ENCODE data around the gene FCRLB. TPM values are rescaled to one million over a fixed set of nuclear protein-coding genes. Genes with fewer than 3 reads are reported as not detected.
A peak's percentile ranks its signal among the peaks of the same experiment; 100 is the strongest.

The FCRLB gene
- total and polyA plus RNA-seq, 9 of the 15 experiments (the other 6 are each of a cell fraction or from before 2014, with no cell fraction given): 0.20 to 4.6 (median 1.3) TPM

DNA sequence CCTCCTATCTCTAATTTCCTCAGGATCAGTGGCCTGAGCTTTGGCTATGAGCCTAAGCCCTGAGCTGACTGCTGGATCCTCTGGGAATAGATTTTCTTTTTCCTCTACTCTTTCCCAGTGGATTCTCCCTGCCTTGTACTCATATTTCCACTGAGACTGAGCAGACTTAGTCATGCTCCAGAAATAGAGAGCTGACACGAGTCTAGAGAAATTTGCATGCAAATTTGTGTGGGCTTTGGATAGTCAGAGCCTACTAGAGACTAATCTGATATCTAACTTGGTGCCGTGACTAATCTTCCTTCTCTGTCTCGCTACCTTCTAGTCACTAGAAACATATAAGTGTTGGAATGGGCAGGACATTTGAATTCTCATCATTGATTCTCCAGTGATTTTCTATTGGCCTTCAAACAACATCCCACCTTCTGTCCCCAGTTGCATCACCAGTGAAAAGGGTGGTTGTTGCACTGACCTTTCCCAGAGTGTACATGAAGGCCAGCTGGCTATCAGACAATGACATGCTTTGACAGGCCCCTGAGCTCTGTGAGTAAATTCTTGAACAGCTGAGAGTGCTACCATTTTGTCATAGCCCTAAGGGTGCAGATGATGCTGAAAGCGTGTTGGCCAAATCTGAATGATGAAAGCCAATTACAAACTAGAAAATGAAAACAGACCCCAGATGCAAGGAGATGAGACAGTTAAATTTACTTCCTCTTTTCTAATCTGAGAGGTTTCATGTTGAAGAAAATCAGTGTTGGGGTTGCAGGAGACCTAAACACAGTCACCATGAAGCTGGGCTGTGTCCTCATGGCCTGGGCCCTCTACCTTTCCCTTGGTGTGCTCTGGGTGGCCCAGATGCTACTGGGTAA, 14.6 kb upstream of the FCRLB start, which contains the start of gene FCRLA (continued):
- TF ChIP-seq MYNN (IDR thresholded peaks at IDR 0.05) (no peak), MYNN (CRISPR knock-in tag; IDR thresholded peaks at IDR 0.05) (no peak), ZNF764 (CRISPR knock-in tag; IDR thresholded peaks at IDR 0.05; ENCODE audit: low read depth) (peak; percentile 68; the same call in 1 of the 2 replicates), DPF2 (IDR thresholded peaks at IDR 0.05) (peak; percentile 77), CXXC5 (CRISPR knock-in tag; IDR thresholded peaks at IDR 0.05) (no peak), ZNF408 (CRISPR knock-in tag; IDR thresholded peaks at IDR 0.05; ENCODE audit: low read depth) (no peak), RBFOX2 (IDR thresholded peaks at IDR 0.05; ENCODE audit: low read depth, low read length) (0 out of 2 replicates have a peak, but pooled peaks have one; percentile 14), SIX5 (IDR thresholded peaks at IDR 0.05; ENCODE audit: borderline replicate concordance in 1 of 2, insufficient read depth in 1 of 2, low read depth in 1 of 2, low read length in 2 of 2) (no peak), U2AF1 (optimal IDR thresholded peaks at IDR 0.05; ENCODE audit: low read depth, low read length) (no peak), VEZF1 (CRISPR knock-in tag; IDR thresholded peaks at IDR 0.05) (peak; percentile 22; the same call in 1 of the 2 replicates)
- TF ChIP-seq, protein P1, sequence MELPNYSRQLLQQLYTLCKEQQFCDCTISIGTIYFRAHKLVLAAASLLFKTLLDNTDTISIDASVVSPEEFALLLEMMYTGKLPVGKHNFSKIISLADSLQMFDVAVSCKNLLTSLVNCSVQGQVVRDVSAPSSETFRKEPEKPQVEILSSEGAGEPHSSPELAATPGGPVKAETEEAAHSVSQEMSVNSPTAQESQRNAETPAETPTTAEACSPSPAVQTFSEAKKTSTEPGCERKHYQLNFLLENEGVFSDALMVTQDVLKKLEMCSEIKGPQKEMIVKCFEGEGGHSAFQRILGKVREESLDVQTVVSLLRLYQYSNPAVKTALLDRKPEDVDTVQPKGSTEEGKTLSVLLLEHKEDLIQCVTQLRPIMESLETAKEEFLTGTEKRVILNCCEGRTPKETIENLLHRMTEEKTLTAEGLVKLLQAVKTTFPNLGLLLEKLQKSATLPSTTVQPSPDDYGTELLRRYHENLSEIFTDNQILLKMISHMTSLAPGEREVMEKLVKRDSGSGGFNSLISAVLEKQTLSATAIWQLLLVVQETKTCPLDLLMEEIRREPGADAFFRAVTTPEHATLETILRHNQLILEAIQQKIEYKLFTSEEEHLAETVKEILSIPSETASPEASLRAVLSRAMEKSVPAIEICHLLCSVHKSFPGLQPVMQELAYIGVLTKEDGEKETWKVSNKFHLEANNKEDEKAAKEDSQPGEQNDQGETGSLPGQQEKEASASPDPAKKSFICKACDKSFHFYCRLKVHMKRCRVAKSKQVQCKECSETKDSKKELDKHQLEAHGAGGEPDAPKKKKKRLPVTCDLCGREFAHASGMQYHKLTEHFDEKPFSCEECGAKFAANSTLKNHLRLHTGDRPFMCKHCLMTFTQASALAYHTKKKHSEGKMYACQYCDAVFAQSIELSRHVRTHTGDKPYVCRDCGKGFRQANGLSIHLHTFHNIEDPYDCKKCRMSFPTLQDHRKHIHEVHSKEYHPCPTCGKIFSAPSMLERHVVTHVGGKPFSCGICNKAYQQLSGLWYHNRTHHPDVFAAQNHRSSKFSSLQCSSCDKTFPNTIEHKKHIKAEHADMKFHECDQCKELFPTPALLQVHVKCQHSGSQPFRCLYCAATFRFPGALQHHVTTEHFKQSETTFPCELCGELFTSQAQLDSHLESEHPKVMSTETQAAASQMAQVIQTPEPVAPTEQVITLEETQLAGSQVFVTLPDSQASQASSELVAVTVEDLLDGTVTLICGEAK (IDR thresholded peaks at IDR 0.05): no peak
- TF ChIP-seq, protein P1 (CRISPR knock-in tag; IDR thresholded peaks at IDR 0.05): no peak
- TF ChIP-seq, protein P2, sequence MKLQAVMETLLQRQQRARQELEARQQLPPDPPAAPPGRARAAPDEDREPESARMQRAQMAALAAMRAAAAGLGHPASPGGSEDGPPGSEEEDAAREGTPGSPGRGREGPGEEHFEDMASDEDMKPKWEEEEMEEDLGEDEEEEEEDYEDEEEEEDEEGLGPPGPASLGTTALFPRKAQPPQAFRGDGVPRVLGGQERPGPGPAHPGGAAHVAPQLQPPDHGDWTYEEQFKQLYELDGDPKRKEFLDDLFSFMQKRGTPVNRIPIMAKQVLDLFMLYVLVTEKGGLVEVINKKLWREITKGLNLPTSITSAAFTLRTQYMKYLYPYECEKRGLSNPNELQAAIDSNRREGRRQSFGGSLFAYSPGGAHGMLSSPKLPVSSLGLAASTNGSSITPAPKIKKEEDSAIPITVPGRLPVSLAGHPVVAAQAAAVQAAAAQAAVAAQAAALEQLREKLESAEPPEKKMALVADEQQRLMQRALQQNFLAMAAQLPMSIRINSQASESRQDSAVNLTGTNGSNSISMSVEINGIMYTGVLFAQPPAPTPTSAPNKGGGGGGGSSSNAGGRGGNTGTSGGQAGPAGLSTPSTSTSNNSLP (IDR thresholded peaks at IDR 0.05; ENCODE audit: borderline replicate concordance, low read depth, low read length): no peak

All from K562 (cell line).